SU-DHL-6 (cell line): ENCODE results near the gene C2orf81.

Experiments used
- H2AFZ ChIP-seq: fragments of 200-600 bp; sonication (generic); 2 replicates; pipeline ENCODE4 v1.6.1; 2014; ENCODE audit warnings: low read depth, mild to moderate bottlenecking, moderate library complexity, mixed read lengths, antibody characterized with exemption, low read length; ENCODE audit not compliant: severe bottlenecking
- H3F3A ChIP-seq: fragments of 200-600 bp; shearing (Covaris generic); 2 replicates; pipeline ENCODE4 v1.6.0; 2016; ENCODE audit warnings: antibody characterized with exemption, mild to moderate bottlenecking; ENCODE audit not compliant: insufficient read depth
- H3K27ac ChIP-seq: fragments of 200-600 bp; sonication (generic); 2 replicates; pipeline ENCODE4 v1.5.1; 2016; ENCODE audit warnings: low read depth, mild to moderate bottlenecking, low read length, moderate library complexity, mixed read lengths
- H3K27me3 ChIP-seq: fragments of 200-600 bp; sonication (generic), shearing (Covaris generic); 2 replicates; pipeline ENCODE4 v1.6.0; 2014; ENCODE audit warnings: mild to moderate bottlenecking, low read length
- H3K36me3 ChIP-seq: fragments of 200-600 bp; sonication (generic); 2 replicates; pipeline ENCODE4 v1.6.1; 2014; ENCODE audit warnings: mild to moderate bottlenecking, low read length, mixed read lengths
- H3K4me2 ChIP-seq: fragments of 300-600, 200-600 bp; shearing (Covaris generic), sonication (generic); 2 replicates; pipeline ENCODE4 v1.6.0; 2014; ENCODE audit warnings: low read length, low read depth, mild to moderate bottlenecking; ENCODE audit not compliant: poor library complexity, severe bottlenecking
- H3K4me3 ChIP-seq: fragments of 200-600 bp; sonication (generic); 2 replicates; pipeline ENCODE4 v1.5.1; 2014; ENCODE audit warnings: antibody characterized with exemption, low read length, mild to moderate bottlenecking, mixed read lengths; ENCODE audit not compliant: insufficient read depth, poor library complexity, severe bottlenecking
- H3K79me2 ChIP-seq: fragments of 200-600 bp; sonication (generic); 2 replicates; pipeline ENCODE4 v1.6.1; 2014; ENCODE audit warnings: mild to moderate bottlenecking, low read length, moderate library complexity; ENCODE audit not compliant: insufficient read depth
- H3K9ac ChIP-seq: fragments of 200-600 bp; sonication (generic); 2 replicates; pipeline ENCODE4 v1.7.0; 2014; ENCODE audit warnings: mild to moderate bottlenecking, low read length
- H3K9me2 ChIP-seq: fragments of 200-600 bp; sonication (generic); replicated peaks from 2 replicates; pipeline ENCODE4 v1.6.1; 2014; ENCODE audit warnings: low read length; ENCODE audit not compliant: insufficient read depth
- H3K9me3 ChIP-seq: fragments of 200-600 bp; sonication (generic); 2 replicates; pipeline ENCODE4 v1.6.1; 2014; ENCODE audit warnings: low read length, mixed read lengths; ENCODE audit not compliant: insufficient read depth
- H4K20me1 ChIP-seq: fragments of 200-600 bp; sonication (generic); 2 replicates; pipeline ENCODE4 v1.6.1; 2014; ENCODE audit warnings: low read depth, mild to moderate bottlenecking, antibody characterized with exemption, low read length, moderate library complexity, mixed read lengths
- CTCF ChIP-seq: fragments of 200-600 bp; sonication (generic); IDR thresholded peaks from one replicate; pipeline ENCODE4 v1.5.1; 2017; ENCODE audit warnings: antibody characterized with exemption, mild to moderate bottlenecking, low read length, moderate library complexity; ENCODE audit not compliant: insufficient read depth, poor library complexity, severe bottlenecking
- EZH2phosphoT487 ChIP-seq: fragments of 200-600 bp; sonication (generic), shearing (Covaris generic); conservative IDR thresholded peaks from 2 replicates; pipeline ENCODE4 v1.6.1; 2018; ENCODE audit warnings: mild to moderate bottlenecking, antibody characterized with exemption, low read length, moderate library complexity, mixed read lengths

Gene C2orf81

GRCh38 chr2:74375838-74376237, 45.6 kb downstream of the C2orf81 start:
- no peaks in the 10 kb centered on the region for H4K20me1 ChIP-seq
- H3K27me3 ChIP-seq, result no peaks in the 10 kb centered on the region
- no peaks in the 10 kb centered on the region for H3K36me3 ChIP-seq
- no peak overlapping the region for H3K4me2 ChIP-seq
- H2AFZ ChIP-seq, result no peak overlapping the region
- H3K9ac ChIP-seq, result no peak overlapping the region
- no peak overlapping the region for H3K27ac ChIP-seq
- no peak for TF ChIP-seq CTCF
- TF ChIP-seq EZH2phosphoT487, result no peak
- H3K9me2 ChIP-seq, result no peaks in the 10 kb centered on the region
- no peak overlapping the region for H3K4me3 ChIP-seq
- H3F3A ChIP-seq, result no peaks in the 10 kb centered on the region
- H3K9me3 ChIP-seq, result no peaks in the 10 kb centered on the region
- peaks cover 6% of the 10 kb centered on the region; the same call in 1 of the 2 replicates for H3K79me2 ChIP-seq

GRCh38 chr2:74374509-74375205, 46.8 kb downstream of the C2orf81 start:
- Histone ChIP-seq H3K9me3 (no peaks in the 10 kb centered on the region), H3K9ac (no peak overlapping the region), H3K4me3 (no peak overlapping the region), H3K9me2 (no peaks in the 10 kb centered on the region), H3K4me2 (no peak overlapping the region), H4K20me1 (no peaks in the 10 kb centered on the region), H3K79me2 (peaks cover 6% of the 10 kb centered on the region; the same call in 1 of the 2 replicates), H3K27me3 (no peaks in the 10 kb centered on the region), H2AFZ (no peak overlapping the region), H3F3A (no peaks in the 10 kb centered on the region), H3K27ac (no peak overlapping the region), H3K36me3 (no peaks in the 10 kb centered on the region)
- TF ChIP-seq EZH2phosphoT487, result no peak
- TF ChIP-seq CTCF, result no peak

DNA sequence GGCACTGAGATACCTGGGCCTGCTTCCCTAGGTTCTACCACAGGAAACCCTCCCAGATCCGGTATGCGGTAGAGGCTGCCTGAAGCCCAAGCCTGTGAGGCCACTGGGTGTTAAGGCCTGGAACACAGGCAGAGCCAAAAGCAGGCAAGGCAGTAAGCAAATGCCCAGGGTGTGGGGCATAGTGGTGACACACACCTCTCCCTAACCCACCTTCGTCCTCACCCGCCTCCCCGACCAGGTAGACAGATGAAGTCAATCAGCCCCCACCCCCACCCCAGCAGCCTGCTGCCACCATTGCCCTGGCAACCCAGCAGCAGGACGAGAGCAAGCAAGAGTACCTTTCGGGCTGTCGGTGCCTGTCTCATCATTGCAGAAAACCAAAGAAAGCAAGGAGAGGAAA, 47.4 kb downstream of the C2orf81 start:
- H3K9ac ChIP-seq, result no peak overlapping the region
- H3K4me3 ChIP-seq, result no peak overlapping the region
- H3K27ac ChIP-seq, result no peak overlapping the region

More for the DNA sequence above, 47.4 kb downstream of the C2orf81 start:
- no peak for TF ChIP-seq EZH2phosphoT487
- no peak for TF ChIP-seq CTCF
- Histone ChIP-seq H3K9me3 (no peaks in the 10 kb centered on the region), H3K4me2 (no peak overlapping the region), H2AFZ (no peak overlapping the region), H3K9me2 (no peaks in the 10 kb centered on the region), H3K79me2 (peaks cover under 1% of the 10 kb centered on the region; the same call in 1 of the 2 replicates), H4K20me1 (no peaks in the 10 kb centered on the region), H3K27me3 (no peaks in the 10 kb centered on the region), H3F3A (no peaks in the 10 kb centered on the region), H3K36me3 (no peaks in the 10 kb centered on the region)
